Raji (cell line): ENCODE data around the gene PCDHGB3.
"Not testable (repeated sequence)": the region's sequence is repeated elsewhere in the genome, so short reads cannot be mapped to it uniquely, and the experiment has no call there.

Source experiments
- POLR2A ChIP-seq: IDR thresholded peaks from 2 replicates; pipeline ENCODE4 v1.6.1; 2011; ENCODE audit warnings: low read depth, low read length, control low read depth; ENCODE audit not compliant: insufficient read depth

The PCDHGB3 gene

DNA sequence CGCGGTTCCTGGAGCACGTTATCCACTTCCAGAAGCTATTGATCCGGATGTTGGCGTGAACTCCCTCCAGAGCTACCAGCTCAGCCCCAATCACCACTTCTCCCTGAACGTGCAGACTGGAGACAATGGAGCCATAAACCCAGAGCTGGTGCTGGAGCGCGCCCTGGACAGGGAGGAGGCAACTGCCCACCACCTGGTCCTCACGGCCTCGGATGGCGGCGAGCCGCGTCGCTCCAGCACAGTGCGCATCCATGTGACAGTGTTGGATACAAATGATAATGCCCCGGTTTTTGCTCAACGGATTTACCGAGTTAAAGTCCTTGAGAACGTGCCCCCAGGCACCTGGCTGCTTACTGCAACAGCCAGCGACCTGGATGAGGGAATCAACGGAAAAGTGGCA lies 33.3 kb downstream of the PCDHGB3 start:
- no peak for TF ChIP-seq POLR2A

GRCh38 chr5:141407790-141408505 lies 37.9 kb downstream of the PCDHGB3 start, which contains the start of gene PCDHGB6:
Gene PCDHGB6 (plus strand): TSS chr5:141408021. CDS start chr5:141408203, 182 bp downstream.
- TF ChIP-seq POLR2A, result not testable (repeated sequence)

DNA sequence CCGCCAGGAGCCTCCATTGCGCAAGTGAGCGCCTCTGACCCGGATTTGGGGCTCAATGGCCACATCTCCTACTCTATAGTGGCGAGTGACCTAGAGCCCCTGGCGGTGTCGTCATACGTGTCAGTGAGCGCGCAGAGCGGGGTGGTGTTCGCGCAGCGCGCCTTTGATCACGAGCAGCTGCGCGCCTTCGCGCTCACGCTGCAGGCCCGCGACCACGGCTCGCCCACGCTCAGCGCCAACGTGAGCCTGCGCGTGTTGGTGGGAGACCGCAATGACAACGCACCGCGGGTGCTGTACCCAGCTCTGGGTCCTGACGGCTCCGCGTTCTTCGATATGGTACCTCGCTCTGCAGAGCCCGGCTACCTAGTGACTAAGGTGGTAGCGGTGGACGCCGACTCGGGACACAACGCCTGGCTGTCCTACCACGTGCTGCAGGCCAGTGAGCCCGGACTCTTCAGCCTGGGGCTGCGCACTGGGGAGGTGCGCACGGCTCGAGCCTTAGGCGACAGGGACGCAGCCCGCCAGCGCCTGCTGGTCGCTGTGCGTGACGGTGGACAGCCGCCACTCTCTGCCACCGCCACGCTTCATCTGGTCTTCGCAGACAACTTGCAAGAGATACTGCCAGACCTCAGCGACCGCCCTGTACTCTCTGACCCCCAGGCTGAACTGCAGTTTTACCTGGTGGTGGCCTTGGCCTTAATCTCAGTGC lies 39.7 kb downstream of the PCDHGB3 start:
- TF ChIP-seq POLR2A, result no peak

DNA sequence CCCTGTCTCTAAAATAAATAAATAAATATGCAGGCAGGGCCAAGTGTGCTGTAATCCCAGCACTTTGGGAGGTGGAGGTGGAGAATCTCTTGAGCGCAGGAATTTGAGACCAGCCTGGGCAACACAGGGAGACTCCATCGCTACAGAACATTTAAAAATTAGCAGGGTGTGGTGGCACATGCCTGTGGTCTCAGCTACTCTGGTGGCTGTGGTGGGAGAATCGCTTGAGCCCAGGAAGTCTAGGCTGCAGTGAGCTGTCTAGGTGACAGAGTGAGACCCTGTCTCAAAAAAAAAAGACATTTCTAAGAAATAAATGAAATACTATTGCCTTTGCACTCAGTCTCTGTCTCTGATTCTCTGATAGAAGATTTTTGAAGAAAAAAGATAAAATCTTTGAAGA lies 41.5 kb downstream of the PCDHGB3 start:
- TF ChIP-seq POLR2A, result no peak

GRCh38 chr5:141412854-141413539 lies 43.0 kb downstream of the PCDHGB3 start, which contains the start of gene PCDHGA10:
Gene PCDHGA10 (plus strand): TSS chr5:141412987. CDS start chr5:141413176, 189 bp downstream.
- TF ChIP-seq POLR2A, result no peak

- TF ChIP-seq POLR2A, result no peak
Observed at GRCh38 chr5:141413540-141414069, 43.6 kb downstream of the PCDHGB3 start.

DNA sequence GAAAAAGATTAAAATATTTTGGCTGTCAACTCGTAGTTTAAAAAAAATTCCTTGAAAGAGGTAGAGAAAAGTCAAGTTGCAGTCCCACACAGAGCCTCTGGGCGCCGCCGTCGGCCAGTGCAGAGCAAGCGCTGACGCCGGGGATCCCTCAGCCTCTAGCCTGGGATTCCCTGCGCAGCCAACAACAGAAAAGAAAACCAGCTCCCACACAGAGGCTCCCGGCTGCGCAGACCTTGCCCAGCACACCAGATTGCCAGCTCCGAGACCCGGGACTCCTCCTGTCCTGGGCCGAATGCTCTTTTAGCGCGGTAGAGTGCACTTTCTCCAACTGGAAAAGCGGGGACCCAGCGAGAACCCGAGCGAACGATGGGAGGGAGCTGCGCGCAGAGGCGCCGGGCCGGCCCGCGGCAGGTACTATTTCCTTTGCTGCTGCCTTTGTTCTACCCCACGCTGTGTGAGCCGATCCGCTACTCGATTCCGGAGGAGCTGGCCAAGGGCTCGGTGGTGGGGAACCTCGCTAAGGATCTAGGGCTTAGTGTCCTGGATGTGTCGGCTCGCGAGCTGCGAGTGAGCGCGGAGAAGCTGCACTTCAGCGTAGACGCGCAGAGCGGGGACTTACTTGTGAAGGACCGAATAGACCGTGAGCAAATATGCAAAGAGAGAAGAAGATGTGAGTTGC lies 47.6 kb downstream of the PCDHGB3 start, which contains the start of gene PCDHGB7:
PCDHGB7 (plus strand) TSS at position 184 of the 679 bp plus-strand sequence; CDS start at position 367, 183 bp downstream.
- not testable (repeated sequence) for TF ChIP-seq POLR2A

DNA sequence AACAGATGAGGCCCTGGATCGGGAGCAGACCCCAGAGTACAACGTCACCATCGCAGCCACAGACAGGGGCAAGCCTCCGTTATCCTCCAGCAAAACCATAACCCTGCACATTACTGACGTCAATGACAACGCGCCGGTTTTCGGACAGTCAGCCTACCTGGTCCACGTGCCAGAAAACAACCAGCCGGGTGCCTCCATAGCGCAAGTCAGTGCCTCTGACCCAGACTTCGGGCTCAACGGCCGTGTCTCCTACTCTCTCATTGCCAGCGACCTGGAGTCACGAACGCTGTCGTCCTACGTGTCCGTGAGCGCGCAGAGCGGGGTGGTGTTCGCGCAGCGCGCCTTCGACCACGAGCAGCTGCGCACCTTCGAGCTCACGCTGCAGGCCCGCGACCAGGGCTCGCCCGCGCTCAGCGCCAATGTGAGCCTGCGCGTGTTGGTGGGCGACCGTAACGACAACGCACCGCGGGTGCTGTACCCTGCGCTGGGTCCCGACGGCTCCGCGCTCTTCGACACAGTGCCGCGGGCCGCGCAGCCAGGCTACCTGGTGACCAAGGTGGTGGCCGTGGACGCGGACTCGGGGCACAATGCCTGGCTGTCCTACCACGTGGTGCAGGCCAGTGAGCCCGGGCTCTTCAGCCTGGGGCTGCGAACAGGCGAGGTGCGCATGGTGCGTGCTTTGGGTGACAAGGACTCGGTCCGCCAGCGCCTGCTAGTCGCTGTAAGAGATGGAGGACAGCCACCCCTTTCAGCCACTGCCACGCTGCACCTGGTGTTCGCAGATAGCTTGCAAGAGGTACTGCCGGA lies 49.2 kb downstream of the PCDHGB3 start:
- TF ChIP-seq POLR2A, result no peak

GRCh38 chr5:141420855-141421488 lies 50.9 kb downstream of the PCDHGB3 start, which contains the start of gene PCDHGA11:
Gene PCDHGA11 (plus strand): TSS chr5:141421051. CDS start chr5:141421228, 177 bp downstream.
- TF ChIP-seq POLR2A, result no peak

DNA sequence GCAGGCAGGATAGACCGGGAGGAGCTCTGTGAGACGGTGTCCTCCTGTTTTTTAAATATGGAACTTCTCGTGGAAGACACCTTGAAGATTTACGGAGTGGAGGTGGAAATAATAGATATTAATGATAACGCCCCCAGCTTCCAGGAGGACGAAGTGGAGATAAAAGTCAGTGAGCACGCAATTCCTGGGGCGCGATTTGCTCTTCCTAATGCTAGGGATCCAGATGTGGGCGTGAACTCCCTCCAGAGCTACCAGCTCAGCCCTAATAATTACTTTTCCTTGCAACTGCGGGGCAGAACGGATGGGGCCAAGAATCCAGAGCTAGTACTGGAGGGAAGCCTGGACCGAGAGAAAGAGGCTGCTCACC lies 51.4 kb downstream of the PCDHGB3 start:
- TF ChIP-seq POLR2A, result no peak
